Astrocyte (in vitro differentiated cells and primary cell): ENCODE results near the gene CNTF. TPM values are rescaled to one million over a fixed set of nuclear protein-coding genes. Genes with fewer than 3 reads are reported as not detected.

ENCODE experiments used
- DNase-seq: peaks from one replicate; pipeline ENCODE4 v3.0.0-alpha.2; 2010; ENCODE audit warnings: low read depth
- FAIRE-seq: peaks from 2 replicates; lab custom pipeline; 2011; peaks lifted over from hg19 to GRCh38; lab: Jason Lieb, UNC
- H2AFZ ChIP-seq: 2 replicates; pipeline ENCODE4 v1.6.0; 2012; ENCODE audit warnings: low read depth, low read length, inconsistent platforms
- H3K27ac ChIP-seq: 2 replicates; pipeline ENCODE4 v1.5.1; 2011; ENCODE audit warnings: low read depth, low read length, inconsistent platforms
- H3K27me3 ChIP-seq: 2 replicates; pipeline ENCODE4 v1.6.0; 2011; ENCODE audit warnings: low read length, inconsistent platforms; ENCODE audit not compliant: insufficient read depth
- H3K36me3 ChIP-seq: 2 replicates; pipeline ENCODE4 v1.5.1; 2011; ENCODE audit warnings: low read length, inconsistent platforms; ENCODE audit not compliant: insufficient read depth
- H3K4me1 ChIP-seq: 2 replicates; pipeline ENCODE4 v1.5.1; 2011; ENCODE audit warnings: low read length, inconsistent platforms; ENCODE audit not compliant: insufficient read depth
- H3K4me2 ChIP-seq: 2 replicates; pipeline ENCODE4 v1.6.0; 2012; ENCODE audit warnings: low read length, inconsistent platforms
- H3K4me3 ChIP-seq: 2 replicates; pipeline ENCODE4 v1.5.1; 2011; ENCODE audit warnings: low read depth, mild to moderate bottlenecking, low read length, inconsistent platforms; ENCODE audit not compliant: insufficient read depth
- H3K79me2 ChIP-seq: 2 replicates; pipeline ENCODE4 v1.6.0; 2012; ENCODE audit warnings: mild to moderate bottlenecking, low read length, inconsistent platforms; ENCODE audit not compliant: insufficient read depth
- H3K9ac ChIP-seq: 2 replicates; pipeline ENCODE4 v1.6.0; 2012; ENCODE audit warnings: mild to moderate bottlenecking, low read length, inconsistent platforms
- H3K9me3 ChIP-seq: 2 replicates; pipeline ENCODE4 v1.5.1; 2012; ENCODE audit warnings: low read depth, mild to moderate bottlenecking, low read length, inconsistent platforms; ENCODE audit not compliant: insufficient read depth
- H4K20me1 ChIP-seq: 2 replicates; pipeline ENCODE4 v1.6.0; 2012; ENCODE audit warnings: low read length, inconsistent platforms; ENCODE audit not compliant: insufficient read depth
- H3K27ac Mint-ChIP-seq: one replicate; pipeline ENCODE4 v1.8.0; 2021; ENCODE audit warnings: mild to moderate bottlenecking, mixed read lengths; ENCODE audit not compliant: unreplicated experiment
- H3K27me3 Mint-ChIP-seq: one replicate; pipeline ENCODE4 v1.8.0; 2021; ENCODE audit warnings: low read depth, mixed read lengths; ENCODE audit not compliant: unreplicated experiment
- H3K36me3 Mint-ChIP-seq: one replicate; pipeline ENCODE4 v1.8.0; 2021; ENCODE audit warnings: low read depth, mixed read lengths; ENCODE audit not compliant: unreplicated experiment
- H3K4me1 Mint-ChIP-seq: one replicate; pipeline ENCODE4 v1.8.0; 2021; ENCODE audit warnings: low read depth, mixed read lengths; ENCODE audit not compliant: unreplicated experiment
- H3K4me3 Mint-ChIP-seq: one replicate; pipeline ENCODE4 v1.8.0; 2021; ENCODE audit warnings: mild to moderate bottlenecking, moderate library complexity, mixed read lengths; ENCODE audit not compliant: unreplicated experiment
- H3K9me3 Mint-ChIP-seq: one replicate; pipeline ENCODE4 v1.8.0; 2021; ENCODE audit warnings: mild to moderate bottlenecking, mixed read lengths; ENCODE audit not compliant: unreplicated experiment
- CTCF ChIP-seq: IDR thresholded peaks from 2 replicates; pipeline ENCODE4 v1.5.1; 2011; ENCODE audit warnings: low read depth, mild to moderate bottlenecking, inconsistent platforms, low read length, moderate library complexity; ENCODE audit not compliant: insufficient read depth
- EZH2 ChIP-seq: IDR thresholded peaks from 2 replicates; pipeline ENCODE4 v1.6.1; 2012; ENCODE audit warnings: mild to moderate bottlenecking, low read length, inconsistent platforms; ENCODE audit not compliant: insufficient read depth
- total RNA-seq: library from RNA; stranded (reverse); gene quantifications from 2 replicates; pipeline ENCODE4 v1.2.1, GENCODE V29; 2021

Gene CNTF
- total RNA-seq, 1 donor from 2014 or later: 1.4 TPM

- no peak overlapping the region for H2AFZ ChIP-seq
- Mint-ChIP-seq H3K27ac (no peak overlapping the region), H3K4me1 (no peaks in the 10 kb centered on the region)
Observed at GRCh38 chr11:58641803-58642581, 19.5 kb downstream of the CNTF start.

GRCh38 chr11:58645854-58646253, 23.4 kb downstream of the CNTF start:
- H3K4me2 ChIP-seq: no peak overlapping the region
- no peaks in the 10 kb centered on the region for H3K27me3 ChIP-seq
- TF ChIP-seq CTCF (no peak), EZH2 (no peak)
- H3K27ac ChIP-seq: no peak overlapping the region
- H3K4me1 ChIP-seq: no peaks in the 10 kb centered on the region
- no peak overlapping the region for H3K4me3 Mint-ChIP-seq
- no peaks in the 10 kb centered on the region for H3K79me2 ChIP-seq
- no peak for FAIRE-seq
- no peak for DNase-seq
- no peaks in the 10 kb centered on the region for H3K9me3 ChIP-seq
- H3K9ac ChIP-seq: no peak overlapping the region
- no peaks in the 10 kb centered on the region for H4K20me1 ChIP-seq
- no peak overlapping the region for H3K27ac Mint-ChIP-seq
- H3K27me3 Mint-ChIP-seq: no peaks in the 10 kb centered on the region
- H3K4me3 ChIP-seq: no peak overlapping the region
- no peaks in the 10 kb centered on the region for H3K36me3 ChIP-seq
- H3K36me3 Mint-ChIP-seq: no peaks in the 10 kb centered on the region
- no peak overlapping the region for H2AFZ ChIP-seq
- peaks cover 8% of the 10 kb centered on the region for H3K9me3 Mint-ChIP-seq
- no peaks in the 10 kb centered on the region for H3K4me1 Mint-ChIP-seq

More at GRCh38 chr11:58641803-58642581, 19.5 kb downstream of the CNTF start:
- Histone ChIP-seq H3K36me3 (no peaks in the 10 kb centered on the region), H4K20me1 (no peaks in the 10 kb centered on the region), H3K9me3 (no peaks in the 10 kb centered on the region), H3K27ac (no peak overlapping the region), H3K27me3 (no peaks in the 10 kb centered on the region), H3K4me3 (no peak overlapping the region), H3K4me1 (no peaks in the 10 kb centered on the region), H3K79me2 (no peaks in the 10 kb centered on the region), H3K9ac (no peak overlapping the region), H3K4me2 (no peak overlapping the region)
- DNase-seq (no peak), FAIRE-seq (no peak)
- H3K27me3 Mint-ChIP-seq: peaks cover 4% of the 10 kb centered on the region
- no peaks in the 10 kb centered on the region for H3K36me3 Mint-ChIP-seq
- TF ChIP-seq EZH2: no peak
- H3K9me3 Mint-ChIP-seq: peaks cover 8% of the 10 kb centered on the region
- H3K4me3 Mint-ChIP-seq: no peak overlapping the region

- Mint-ChIP-seq H3K9me3 (peaks cover 8% of the 10 kb centered on the region), H3K36me3 (no peaks in the 10 kb centered on the region)
Observed at GRCh38 chr11:58647141-58647699, 24.8 kb downstream of the CNTF start.

More at GRCh38 chr11:58647141-58647699, 24.8 kb downstream of the CNTF start:
- Histone ChIP-seq H3K4me2 (no peak overlapping the region), H2AFZ (no peak overlapping the region), H3K4me3 (no peak overlapping the region), H3K36me3 (no peaks in the 10 kb centered on the region), H4K20me1 (no peaks in the 10 kb centered on the region), H3K4me1 (no peaks in the 10 kb centered on the region), H3K27ac (no peak overlapping the region), H3K79me2 (no peaks in the 10 kb centered on the region), H3K27me3 (no peaks in the 10 kb centered on the region), H3K9ac (no peak overlapping the region), H3K9me3 (no peaks in the 10 kb centered on the region)
- no peak for TF ChIP-seq EZH2
- TF ChIP-seq CTCF: no peak
- Mint-ChIP-seq H3K27me3 (no peaks in the 10 kb centered on the region), H3K27ac (no peak overlapping the region), H3K4me1 (no peaks in the 10 kb centered on the region), H3K4me3 (no peak overlapping the region)
- DNase-seq: no peak
- FAIRE-seq: no peak
